ENCODE results near the gene THOC2. TPM values are rescaled to one million over a fixed set of nuclear protein-coding genes. Genes with fewer than 3 reads are reported as not detected.

The THOC2 gene
- total and polyA plus RNA-seq, 2 of the 8 experiments (the other 6 are each of a cell fraction or from before 2014, with no cell fraction given), result 32.7 to 68.8 TPM

GRCh38 chrX:123673813-123674212, 59.0 kb downstream of the THOC2 start:
- H3K27me3 ChIP-seq (replicated peaks in 1 of 4; ENCODE audit: control insufficient read depth in 3 of 4, extremely low read depth in 1 of 4, insufficient read depth in 3 of 4, low read length in 3 of 4), result no peaks in the 10 kb centered on the region
- no peaks in the 10 kb centered on the region for H3K23me2 ChIP-seq (ENCODE audit: low read depth, low read length)
- H3K79me2 ChIP-seq (ENCODE audit: control insufficient read depth in 1 of 2, insufficient read depth in 2 of 2, low read length in 2 of 2), result no peaks in the 10 kb centered on the region
- H4K5ac ChIP-seq (ENCODE audit: insufficient read length, low read depth, low read length), result no peak overlapping the region
- no peak overlapping the region for H3K9ac ChIP-seq (replicated peaks in 1 of 4; ENCODE audit: extremely low read depth in 1 of 4, low read depth in 3 of 4, low read length in 3 of 4)
- POLR2A ChIA-PET (ENCODE audit: partially characterized antibody), result no interaction called here
- peaks cover 0 to 16% (median under 1%) of the 10 kb centered on the region in 4 experiments; a peak in 3 of 8 replicates for H3K36me3 ChIP-seq (ENCODE audit: control insufficient read depth in 2 of 4, insufficient read depth in 4 of 4, low read length in 3 of 4)
- H4K91ac ChIP-seq (replicated peaks; ENCODE audit: insufficient read length, low read length), result no peak overlapping the region
- TF ChIP-seq TAF1 (IDR thresholded peaks at IDR 0.05; ENCODE audit: low read depth, low read length) (no peak), E2F6 (IDR thresholded peaks at IDR 0.05) (no peak), POLR2A (IDR thresholded peaks at IDR 0.05; ENCODE audit: control extremely low read depth in 1 of 2, low read depth in 2 of 2, low read length in 2 of 2) (no peak), BCL11A (IDR thresholded peaks at IDR 0.05; ENCODE audit: low read depth in 2 of 2, low read length in 2 of 2) (no peak), RFX5 (IDR thresholded peaks at IDR 0.05; ENCODE audit: borderline replicate concordance, low read depth, low read length) (no peak), NANOG (IDR thresholded peaks at IDR 0.05; ENCODE audit: insufficient read depth, low read depth, low read length, poor library complexity, severe bottlenecking) (no peak), HDAC2 (IDR thresholded peaks at IDR 0.05; ENCODE audit: borderline replicate concordance in 1 of 2, low read depth in 2 of 2, low read length in 2 of 2) (no peak), RNF2 (IDR thresholded peaks at IDR 0.05; ENCODE audit: borderline replicate concordance, low read depth, low read length, missing control alignments, poor library complexity, severe bottlenecking) (no peak), TAF7 (optimal IDR thresholded peaks at IDR 0.05; ENCODE audit: borderline replicate concordance, low read depth, low read length) (no peak), USF2 (IDR thresholded peaks at IDR 0.05; ENCODE audit: low read length) (no peak), SP1 (IDR thresholded peaks at IDR 0.05; ENCODE audit: low read depth, low read length) (no peak), JUND (IDR thresholded peaks at IDR 0.05; ENCODE audit: low read length) (no peak)
- no peak overlapping the region for H3K4me3 ChIP-seq (ENCODE audit: extremely low read depth in 1 of 4, insufficient read depth in 2 of 4, low read depth in 3 of 4, low read length in 4 of 4)
- H2AFZ ChIP-seq (ENCODE audit: low read length), result no peak overlapping the region
- H2BK120ac ChIP-seq (replicated peaks; ENCODE audit: low read depth, low read length), result no peak overlapping the region
- H3K4ac ChIP-seq (replicated peaks; ENCODE audit: insufficient read length, low read depth, low read length), result no peak overlapping the region
- CTCF ChIA-PET (ENCODE audit: partially characterized antibody), result no interaction called here
- H3K4me1 ChIP-seq (replicated peaks in 1 of 4; ENCODE audit: control insufficient read depth in 3 of 4, insufficient read depth in 4 of 4, low read length in 3 of 4), result no peaks in the 10 kb centered on the region
- no peak overlapping the region for H3K4me2 ChIP-seq (ENCODE audit: insufficient read depth in 1 of 2, low read depth in 2 of 2, low read length in 2 of 2)
- no peaks in the 10 kb centered on the region for H4K20me1 ChIP-seq (replicated peaks in 1 of 2; ENCODE audit: control insufficient read depth in 1 of 2, insufficient read depth in 2 of 2, low read length in 2 of 2)
- no peak overlapping the region for H3K23ac ChIP-seq (ENCODE audit: insufficient read length)
- no peak overlapping the region for H4K8ac ChIP-seq (ENCODE audit: extremely low read depth, insufficient read depth, low read length)
- FAIRE-seq (no peak), DNase-seq (ENCODE audit: low read depth in 1 of 2, low spot score in 2 of 2) (no peak)
- no peak overlapping the region for H2BK15ac ChIP-seq (ENCODE audit: low read length)
- H3K27ac ChIP-seq (ENCODE audit: low read depth, low read length), result no peak overlapping the region
- WGBS, 2 experiments (ENCODE audit: extremely low coverage in 1 of 2, insufficient coverage in 1 of 2, insufficient read length in 1 of 2, insufficient replicate concordance in 2 of 2, low coverage in 1 of 2, low lambda C conversion rate in 2 of 2, missing lambda C conversion rate in 1 of 2), result 86% methylated on average over 1 of the region's 1 CpG; no CpG with 5 or more reads in 1 of the 2 experiments
- H3K79me1 ChIP-seq (ENCODE audit: low read depth, low read length), result no peaks in the 10 kb centered on the region
- H2BK20ac ChIP-seq (ENCODE audit: low read length), result no peak overlapping the region
- no peak overlapping the region for H3K56ac ChIP-seq (replicated peaks; ENCODE audit: insufficient read length, low read depth, low read length)
- H2BK12ac ChIP-seq (ENCODE audit: low read depth, low read length), result no peak overlapping the region
- H3K9me3 ChIP-seq (ENCODE audit: insufficient read depth in 2 of 2, low read depth in 1 of 2, low read length in 1 of 2), result no peaks in the 10 kb centered on the region
- H2AK5ac ChIP-seq (ENCODE audit: low read depth, low read length), result no peak overlapping the region
- no peak overlapping the region for H3K14ac ChIP-seq (ENCODE audit: insufficient read length)
- H2BK5ac ChIP-seq (ENCODE audit: low read depth, low read length), result no peak overlapping the region
- H3K18ac ChIP-seq (ENCODE audit: extremely low read depth, low read length), result no peak overlapping the region
